ENCODE measurements around the gene C9orf50.

DNA sequence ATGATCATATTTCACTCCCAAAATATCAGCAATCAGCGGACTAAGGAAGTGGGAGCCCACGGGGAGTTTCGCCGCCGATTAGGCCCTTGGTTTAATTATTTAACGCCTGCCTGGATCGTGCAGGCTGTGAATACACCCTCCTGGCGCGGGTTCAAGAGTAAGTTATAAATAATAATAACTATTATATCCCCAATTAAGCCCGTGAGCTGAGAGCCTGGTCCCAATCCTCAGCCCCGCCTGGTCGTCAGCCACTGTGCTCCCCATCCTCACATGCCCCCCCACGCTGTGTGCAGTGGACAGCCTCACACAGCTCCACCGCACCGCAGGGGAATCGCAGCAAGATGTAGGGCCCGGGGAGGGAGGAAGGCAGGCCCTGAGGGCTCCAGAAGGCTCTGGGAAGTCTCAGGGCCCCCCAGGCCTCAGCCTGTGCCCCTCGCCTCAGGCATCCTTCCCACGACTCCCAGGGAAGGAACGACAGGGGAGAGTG, 33.7 kb upstream of the C9orf50 start:
- no peak for TF ChIP-seq CTCF (IDR thresholded peaks at IDR 0.05; ENCODE audit: low read length)
- no peak for TF ChIP-seq EZH2 (optimal IDR thresholded peaks at IDR 0.05; ENCODE audit: low read depth, low read length)
